Brain microvascular endothelial cell (primary cell): ENCODE measurements around the gene CDCP1.

Source experiments
- DNase-seq: peaks from one replicate; pipeline ENCODE4 v3.0.0-alpha.2; 2020
- H3K27ac ChIP-seq: fragments of 250-450 bp; sonication (Bioruptor Pico); 2 replicates; pipeline ENCODE4 v1.5.1; 2020; ENCODE audit warnings: mild to moderate bottlenecking, moderate library complexity
- H3K27me3 ChIP-seq: fragments of 250-450 bp; sonication (Bioruptor Pico); replicated peaks from 2 replicates; pipeline ENCODE4 v1.5.1; 2020; ENCODE audit warnings: mild to moderate bottlenecking
- H3K36me3 ChIP-seq: fragments of 250-450 bp; sonication (Bioruptor Pico); replicated peaks from 2 replicates; pipeline ENCODE4 v1.5.1; 2020; ENCODE audit warnings: mild to moderate bottlenecking
- H3K4me3 ChIP-seq: 2 replicates; pipeline ENCODE4 v1.5.1; 2011; ENCODE audit warnings: low read depth, mild to moderate bottlenecking, control low read depth, low read length, moderate library complexity
- CTCF ChIP-seq: IDR thresholded peaks from 2 replicates; pipeline ENCODE4 v1.5.1; 2011; ENCODE audit warnings: low read depth, mild to moderate bottlenecking, moderate library complexity, low read length, control low read depth, inconsistent platforms; ENCODE audit errors: missing control alignments
- in situ Hi-C: cut with HindIII; loops from 2 replicates; pipeline ENCODE4 v1.10.0; 2017; ENCODE audit warnings: low sequenced_read_pairs, low pct_ligation_motif_present

The CDCP1 gene

DNA sequence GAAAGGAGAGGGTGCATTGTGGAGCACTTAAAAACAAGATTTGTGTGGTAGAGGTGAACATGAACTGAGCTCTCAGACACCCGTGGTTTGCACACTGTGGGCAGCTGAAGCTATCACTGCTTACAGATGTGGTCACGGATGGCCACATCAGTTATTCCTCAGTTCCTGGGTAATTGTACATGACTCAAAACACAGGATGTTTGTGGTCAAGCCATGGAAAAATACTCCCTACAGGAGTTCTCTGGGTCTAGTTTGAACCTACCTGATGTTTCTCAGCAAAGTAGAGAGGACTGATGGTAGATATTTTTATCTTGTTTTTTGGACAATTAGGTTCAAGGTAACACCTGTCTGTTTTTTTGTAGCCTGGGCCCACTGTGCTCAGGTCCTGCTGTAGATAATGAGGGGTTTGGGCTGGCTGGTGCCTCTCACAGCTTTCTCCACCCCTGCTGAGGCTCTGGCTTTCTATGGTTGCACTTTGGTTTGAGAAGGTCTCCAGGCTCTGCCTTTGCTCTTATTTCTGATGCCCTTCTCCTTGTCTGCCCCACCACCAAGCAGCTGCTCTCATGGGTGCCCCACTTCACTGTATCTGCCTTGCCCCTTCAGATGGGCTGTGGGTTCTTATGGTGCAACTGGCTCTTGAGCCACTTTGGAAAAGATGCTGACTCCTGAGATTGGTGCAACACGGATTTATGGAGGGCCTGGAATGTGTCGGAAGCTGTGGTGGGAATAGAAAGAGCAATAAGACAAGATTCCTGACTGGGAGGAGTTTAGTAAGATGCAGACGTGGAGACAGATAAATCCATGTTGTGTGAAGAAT lies 40.1 kb downstream of the CDCP1 start:
- in situ Hi-C loops: no loop called here
- H3K4me3 ChIP-seq: no peak overlapping the region
- H3K27me3 ChIP-seq: no peaks in the 10 kb centered on the region
- no peak for TF ChIP-seq CTCF
- peak; percentile 77 for DNase-seq
- H3K36me3 ChIP-seq: no peaks in the 10 kb centered on the region
- H3K27ac ChIP-seq: peak overlapping the region; percentile 56

DNA sequence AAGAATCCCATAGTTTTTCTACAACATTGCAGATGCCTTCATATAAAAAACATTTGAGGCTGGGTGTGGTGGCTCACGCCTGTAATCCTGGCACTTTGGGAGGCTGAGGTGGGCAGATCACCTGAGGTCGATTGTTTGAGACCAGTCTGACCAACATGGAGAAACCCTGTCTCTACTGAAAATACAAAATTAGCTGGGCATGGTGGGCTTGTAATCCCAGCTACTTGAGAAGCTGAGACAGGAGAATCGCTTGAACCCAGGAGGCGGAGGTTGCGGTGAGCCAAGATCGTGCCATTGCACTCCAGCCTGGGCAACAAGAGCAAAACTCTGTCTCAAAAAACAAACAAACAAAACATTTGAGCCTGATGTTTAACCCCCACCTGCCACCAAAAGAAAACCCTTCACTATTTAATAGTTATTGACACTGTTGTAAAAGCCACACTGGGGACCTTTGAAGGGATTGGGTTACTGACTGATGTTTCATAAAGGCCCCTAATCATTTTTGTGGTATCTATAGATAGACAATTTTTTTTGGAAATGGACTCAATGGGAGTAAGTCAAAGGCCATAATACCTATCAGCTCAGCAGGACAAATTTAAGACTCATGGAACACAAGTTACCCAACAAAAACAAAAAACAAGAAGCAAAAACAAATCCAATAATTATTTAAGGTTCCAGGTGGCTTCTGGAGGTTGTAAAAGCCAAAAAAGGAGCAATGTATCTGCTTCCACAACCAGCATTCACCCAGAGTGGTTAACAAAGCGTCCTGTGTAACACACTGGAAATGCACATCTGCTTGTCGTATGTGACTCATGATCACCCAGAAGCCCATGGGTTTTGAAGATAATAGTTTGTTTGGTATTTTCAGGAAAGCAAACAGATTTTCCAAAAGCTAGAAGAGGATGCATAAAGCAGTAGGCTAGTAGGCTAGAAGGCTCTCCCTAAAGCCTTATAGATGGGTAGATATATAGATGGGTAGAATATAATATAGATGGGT lies 41.2 kb downstream of the CDCP1 start:
- Histone ChIP-seq H3K27ac (peak overlapping the region; percentile 56), H3K36me3 (no peaks in the 10 kb centered on the region), H3K4me3 (no peak overlapping the region), H3K27me3 (no peaks in the 10 kb centered on the region)
- in situ Hi-C loops: no loop called here
- DNase-seq: peak; percentile 49
- TF ChIP-seq CTCF: no peak

DNA sequence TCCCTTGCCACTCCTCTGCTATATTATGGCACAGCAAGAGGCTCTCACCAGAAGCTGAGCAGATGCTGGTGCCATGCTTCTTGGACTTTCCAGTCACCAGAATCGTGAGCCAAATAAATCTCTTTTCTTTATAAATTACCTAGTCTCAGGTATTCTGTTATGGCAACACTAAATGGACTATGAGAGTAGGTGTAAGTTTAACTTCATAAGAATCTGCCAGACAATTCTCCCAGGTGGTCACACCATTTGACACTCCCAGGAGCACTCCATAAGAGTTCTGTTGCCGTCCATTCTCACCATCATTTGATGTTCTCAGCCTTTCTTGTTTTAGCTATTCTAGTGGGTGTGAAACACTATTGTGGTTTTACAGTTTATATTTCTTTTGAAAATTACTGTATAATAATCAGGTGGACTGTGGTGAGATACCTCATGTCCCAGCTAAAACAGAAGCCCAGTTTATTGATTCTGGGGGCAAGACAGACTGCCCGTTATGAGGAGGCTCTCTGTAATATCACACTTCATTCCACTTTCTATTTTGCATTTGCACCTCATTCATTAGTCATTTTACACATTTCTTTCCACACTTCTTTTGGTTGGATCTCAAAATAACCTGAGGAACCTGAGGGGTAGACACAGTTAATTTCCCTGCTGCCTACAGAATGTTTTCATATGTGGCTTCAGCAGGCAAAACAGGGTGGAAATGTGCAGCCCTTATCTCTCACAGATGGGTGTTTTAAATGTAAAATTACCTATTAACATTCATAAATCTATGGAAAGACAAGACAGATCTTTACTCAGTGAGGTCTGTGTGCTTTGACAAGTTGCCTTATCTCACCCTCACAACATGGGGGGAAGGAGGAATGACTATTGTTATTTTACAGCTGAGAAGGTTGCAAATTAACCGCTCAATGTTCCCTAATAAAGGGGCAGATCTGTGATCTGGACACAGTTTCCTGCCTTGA lies 42.1 kb downstream of the CDCP1 start:
- Histone ChIP-seq H3K36me3 (no peaks in the 10 kb centered on the region), H3K27ac (no peak overlapping the region), H3K27me3 (no peaks in the 10 kb centered on the region), H3K4me3 (no peak overlapping the region)
- no peak for TF ChIP-seq CTCF
- no peak for DNase-seq
- in situ Hi-C loops: no loop called here

DNA sequence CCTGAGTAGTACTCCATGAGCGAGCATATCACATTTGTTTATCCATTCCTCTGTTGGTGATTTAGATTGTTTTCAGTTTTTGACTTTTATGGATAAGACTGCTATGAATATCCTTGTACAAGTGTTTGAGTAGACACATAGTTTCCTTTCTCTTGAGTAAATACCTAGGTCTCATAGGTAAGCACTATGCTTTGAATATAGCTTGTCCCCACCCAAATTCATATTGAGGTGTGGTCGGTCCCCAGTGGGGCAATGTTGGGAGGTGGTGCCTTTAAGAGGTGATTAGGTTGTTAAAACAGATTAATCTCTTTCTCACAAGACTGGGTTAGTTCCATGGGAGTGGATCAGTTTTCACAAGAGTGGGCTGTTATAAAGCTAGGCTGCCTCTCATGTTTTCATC lies 42.8 kb downstream of the CDCP1 start:
- in situ Hi-C loops: no loop called here
- no peak for DNase-seq
- Histone ChIP-seq H3K27me3 (no peaks in the 10 kb centered on the region), H3K27ac (no peak overlapping the region), H3K4me3 (no peak overlapping the region), H3K36me3 (no peaks in the 10 kb centered on the region)
- TF ChIP-seq CTCF: no peak

GRCh38 chr3:45100981-45101407 lies 45.2 kb downstream of the CDCP1 start:
- Histone ChIP-seq H3K27me3 (no peaks in the 10 kb centered on the region), H3K27ac (no peak overlapping the region), H3K4me3 (no peak overlapping the region), H3K36me3 (no peaks in the 10 kb centered on the region)
- in situ Hi-C loops: no loop called here
- TF ChIP-seq CTCF: no peak
- peak; percentile 4 for DNase-seq
